ENCODE data around the gene ERLEC1.

DNA sequence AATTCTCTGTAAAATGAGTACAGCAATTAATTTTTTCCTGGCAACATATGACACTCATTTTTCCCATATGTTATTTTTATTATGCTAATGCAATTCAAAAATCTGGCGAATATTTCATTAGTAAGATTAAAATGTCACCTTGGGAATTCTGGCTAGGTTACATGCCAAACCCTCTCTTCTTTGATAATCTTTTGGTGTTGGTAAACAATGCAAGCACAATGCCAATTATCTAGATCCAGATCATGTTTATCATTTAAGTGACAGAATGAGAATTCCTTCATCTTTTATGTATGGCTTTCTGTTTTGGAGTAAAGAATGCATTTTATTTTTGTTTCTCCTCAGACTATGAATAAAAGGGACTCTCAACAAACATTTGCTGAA is 39.2 kb downstream of the ERLEC1 start:
- TF ChIP-seq, protein P1, sequence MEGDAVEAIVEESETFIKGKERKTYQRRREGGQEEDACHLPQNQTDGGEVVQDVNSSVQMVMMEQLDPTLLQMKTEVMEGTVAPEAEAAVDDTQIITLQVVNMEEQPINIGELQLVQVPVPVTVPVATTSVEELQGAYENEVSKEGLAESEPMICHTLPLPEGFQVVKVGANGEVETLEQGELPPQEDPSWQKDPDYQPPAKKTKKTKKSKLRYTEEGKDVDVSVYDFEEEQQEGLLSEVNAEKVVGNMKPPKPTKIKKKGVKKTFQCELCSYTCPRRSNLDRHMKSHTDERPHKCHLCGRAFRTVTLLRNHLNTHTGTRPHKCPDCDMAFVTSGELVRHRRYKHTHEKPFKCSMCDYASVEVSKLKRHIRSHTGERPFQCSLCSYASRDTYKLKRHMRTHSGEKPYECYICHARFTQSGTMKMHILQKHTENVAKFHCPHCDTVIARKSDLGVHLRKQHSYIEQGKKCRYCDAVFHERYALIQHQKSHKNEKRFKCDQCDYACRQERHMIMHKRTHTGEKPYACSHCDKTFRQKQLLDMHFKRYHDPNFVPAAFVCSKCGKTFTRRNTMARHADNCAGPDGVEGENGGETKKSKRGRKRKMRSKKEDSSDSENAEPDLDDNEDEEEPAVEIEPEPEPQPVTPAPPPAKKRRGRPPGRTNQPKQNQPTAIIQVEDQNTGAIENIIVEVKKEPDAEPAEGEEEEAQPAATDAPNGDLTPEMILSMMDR (conservative IDR thresholded peaks at IDR 0.05; ENCODE audit: low read length), result no peak
- TF ChIP-seq EZH2phosphoT487 (IDR thresholded peaks at IDR 0.05; ENCODE audit: borderline replicate concordance, low read depth, low read length), result no peak
